Stimulated activated naive CD8-positive, alpha-beta T cell treated with anti-CD3 and anti-CD28 coated beads, Interleukin-15, Interleukin-2, amounts not matched to agents 100 U/mL and 50 U/mL, for 24 hours (primary cell): ENCODE data around the gene STX3.

Source experiments
- ATAC-seq: fragments of 150-1000 bp; cut with Tn5 transposase; one replicate; pipeline ENCODE4 v1.10.0; 2021
- DNase-seq: peaks from one replicate; pipeline ENCODE4 v3.0.0; 2021

STX3 gene

DNA sequence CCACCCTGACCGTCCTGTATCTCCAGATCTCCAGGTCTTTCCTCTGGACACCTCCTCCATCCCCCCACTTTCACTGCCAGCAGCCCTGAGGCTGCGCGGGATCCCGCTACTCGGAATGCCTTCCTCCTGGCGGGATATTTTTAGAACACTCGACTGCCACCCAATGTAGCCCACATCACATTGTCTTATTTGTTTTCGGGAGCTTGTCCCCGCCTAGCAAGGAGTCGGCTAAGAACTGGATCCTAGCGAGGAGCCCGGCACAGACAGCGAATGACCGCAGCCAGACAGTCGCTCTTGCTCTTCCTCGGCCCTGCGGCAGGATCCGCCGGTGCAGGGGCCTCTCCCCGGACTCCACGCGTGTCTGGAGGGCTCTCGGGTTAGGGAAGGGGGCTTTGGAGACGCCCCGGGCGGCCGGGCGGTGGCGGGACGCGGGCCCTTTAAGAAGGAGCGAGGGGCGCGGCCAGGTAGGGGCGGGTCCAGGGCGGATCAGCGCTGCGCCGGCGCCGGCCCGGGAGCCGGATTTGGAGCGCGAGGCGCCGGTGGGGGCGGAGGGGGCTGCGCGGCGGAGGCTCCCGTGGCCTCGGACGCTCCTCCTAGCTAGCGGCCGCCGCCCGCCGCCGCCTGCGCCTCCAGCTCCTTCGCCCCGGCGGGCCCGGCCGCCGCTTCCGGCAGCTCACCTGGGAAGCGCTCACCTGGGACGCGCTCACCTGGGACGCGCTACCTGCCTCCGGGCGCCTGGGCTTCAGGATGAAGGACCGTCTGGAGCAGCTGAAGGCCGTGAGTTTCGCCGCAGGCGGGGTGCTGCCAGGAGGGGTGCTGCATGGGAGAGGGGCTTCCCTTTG lies at the start of gene STX3:
Gene STX3 (plus strand): TSS at position 518 of the 842 bp plus-strand sequence. CDS start 230 bp downstream, at position 748.
- ATAC-seq, result peak; percentile 90
- peak; percentile 72 for DNase-seq

DNA sequence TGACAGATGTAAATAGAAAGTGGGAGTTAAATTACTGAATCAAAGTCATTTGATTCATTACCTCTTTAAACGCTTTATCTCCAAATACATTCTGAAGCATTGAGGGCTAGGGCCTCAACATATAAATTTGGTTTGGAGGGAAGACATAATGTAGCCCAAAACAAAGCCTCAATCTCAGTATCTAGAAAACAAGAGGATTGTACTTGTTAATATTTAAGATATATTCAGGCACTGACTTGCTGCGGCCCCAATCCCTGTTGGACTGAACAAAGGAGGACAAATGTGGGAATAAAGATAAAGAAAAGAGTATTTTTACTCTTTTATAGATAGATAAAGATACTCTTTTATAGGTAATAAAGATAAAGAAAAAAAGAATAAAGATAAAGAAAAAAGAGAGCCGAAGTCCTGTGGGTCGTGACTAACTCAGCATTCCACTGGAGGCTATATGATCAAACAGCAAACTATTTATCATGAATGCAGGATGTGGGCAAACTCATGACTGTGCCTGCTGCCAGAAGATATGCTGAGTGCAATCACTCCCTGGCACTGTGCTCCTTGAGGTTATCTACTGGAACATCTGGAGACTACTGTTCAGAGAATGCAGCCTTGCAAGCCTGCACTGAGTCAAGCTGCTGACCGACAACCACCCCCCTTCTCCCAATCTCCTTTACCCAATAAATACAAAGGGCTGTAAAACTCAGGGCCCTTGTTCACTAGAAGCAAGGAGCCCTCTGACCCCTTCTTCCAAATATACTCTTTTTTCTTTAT lies 48.5 kb upstream of the STX3 start:
- DNase-seq (no peak), ATAC-seq (no peak)

DNA sequence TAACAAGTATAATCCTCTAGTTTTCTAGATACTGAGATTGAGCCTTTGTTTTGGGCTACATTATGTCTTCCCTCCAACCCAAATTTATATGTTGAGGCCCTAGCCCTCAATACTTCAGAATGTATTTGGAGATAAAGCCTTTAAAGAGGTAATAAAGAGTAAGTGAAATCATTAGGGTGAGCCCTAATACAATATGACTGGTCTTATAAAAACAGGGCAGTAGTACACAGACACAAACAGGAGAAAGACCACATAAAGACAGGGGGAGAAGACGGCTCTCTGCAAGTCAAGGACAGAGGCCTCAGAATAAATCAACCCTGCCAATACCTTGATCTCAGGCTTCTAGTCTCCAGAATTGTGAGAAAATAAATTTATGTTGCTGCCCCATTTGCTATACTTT lies 47.8 kb upstream of the STX3 start:
- DNase-seq (no peak), ATAC-seq (no peak)

DNA sequence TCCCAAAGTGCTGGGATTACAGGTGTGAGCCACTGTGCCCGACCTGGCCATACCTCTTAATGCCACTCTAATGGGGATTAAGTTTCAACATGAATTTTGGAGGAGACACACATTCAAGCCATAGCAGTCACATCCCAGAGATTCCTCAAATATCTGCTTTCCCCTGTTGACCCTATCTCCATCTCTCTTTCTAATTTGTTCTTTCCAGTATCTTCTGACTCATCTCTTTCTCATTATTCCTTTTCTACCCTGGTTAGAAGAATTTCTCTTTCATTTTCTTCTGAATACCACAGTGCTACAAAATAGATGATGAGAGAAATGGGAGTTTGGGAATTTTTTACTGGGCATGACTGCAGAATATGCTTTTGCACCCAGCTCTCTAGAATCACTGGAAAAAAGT lies 46.6 kb upstream of the STX3 start:
- no peak for DNase-seq
- ATAC-seq, result no peak

DNA sequence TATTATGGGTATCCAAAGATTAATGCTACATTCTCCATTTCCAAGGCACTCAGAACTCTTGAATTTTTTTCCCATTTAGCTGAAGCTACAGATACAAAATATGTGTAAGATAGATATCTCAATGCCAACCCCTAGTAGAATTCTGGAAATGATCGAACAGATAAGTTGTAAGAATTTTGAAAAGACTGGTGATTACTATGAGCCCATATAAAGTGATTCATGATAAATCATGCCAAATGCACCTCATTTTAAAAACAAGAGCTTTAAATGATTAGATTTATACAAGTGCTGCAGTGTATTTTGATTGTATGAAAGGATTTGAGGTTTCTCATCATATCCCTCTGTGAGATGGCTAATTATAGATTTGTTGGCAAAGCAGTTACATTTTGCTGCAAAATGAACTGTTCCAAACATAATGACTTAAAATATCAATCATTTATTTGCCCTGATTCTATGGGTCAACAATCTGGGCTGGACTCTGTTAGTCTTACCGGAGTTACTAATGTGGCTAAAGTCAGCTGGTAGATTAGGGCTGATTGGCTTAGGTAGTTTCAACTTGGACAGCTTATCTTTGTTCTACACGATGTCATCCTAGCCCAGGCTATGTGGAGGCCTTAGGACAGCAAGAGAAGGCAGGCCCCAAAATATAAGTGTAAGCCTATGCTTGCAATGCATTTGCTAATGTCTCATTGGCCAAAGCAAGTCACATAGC lies 44.9 kb upstream of the STX3 start:
- ATAC-seq, result no peak
- DNase-seq, result no peak

DNA sequence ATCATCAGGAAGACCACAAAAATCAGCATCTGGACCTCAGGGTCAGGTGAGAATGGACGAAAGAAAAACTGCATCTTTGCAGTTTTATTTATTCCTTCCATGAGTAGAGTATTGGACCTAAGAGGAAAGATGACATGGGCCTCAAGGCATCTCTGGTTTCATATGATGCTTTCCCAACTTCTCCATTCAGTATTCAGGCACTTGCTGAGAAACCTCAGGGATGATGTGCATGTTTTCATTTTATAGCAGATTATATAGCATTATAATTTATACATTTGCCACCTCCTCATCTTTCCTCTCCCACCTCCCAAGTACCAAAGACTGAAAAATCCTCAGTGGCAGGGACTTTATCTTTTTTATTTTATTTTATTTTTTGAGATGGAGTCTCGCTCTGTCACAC lies 41.4 kb upstream of the STX3 start, which contains the start of gene OR10V1:
Gene OR10V1 (minus strand): TSS at position 101 of the 400 bp plus-strand sequence. CDS start 0 bp downstream, at position 101.
- no peak for DNase-seq
- no peak for ATAC-seq

DNA sequence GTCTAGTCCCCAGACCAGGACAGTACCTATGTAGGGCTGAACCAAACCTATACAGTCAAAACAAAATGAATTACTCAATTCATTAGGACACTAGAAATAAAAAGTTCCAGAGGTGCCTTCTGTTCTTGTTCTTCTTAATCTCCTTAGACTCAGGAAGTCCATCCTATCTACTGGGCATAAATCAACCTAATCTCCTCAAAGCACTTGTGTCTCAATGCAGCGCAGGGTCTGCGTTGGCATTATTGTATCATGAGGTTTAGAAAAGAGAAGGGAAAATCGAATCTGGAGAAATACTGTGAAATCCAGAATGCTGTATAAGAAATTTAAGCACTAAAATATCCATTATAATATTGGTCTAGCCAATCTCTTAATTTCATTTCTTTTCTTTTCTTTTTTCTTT lies 39.1 kb upstream of the STX3 start:
- no peak for DNase-seq
- ATAC-seq, result no peak

DNA sequence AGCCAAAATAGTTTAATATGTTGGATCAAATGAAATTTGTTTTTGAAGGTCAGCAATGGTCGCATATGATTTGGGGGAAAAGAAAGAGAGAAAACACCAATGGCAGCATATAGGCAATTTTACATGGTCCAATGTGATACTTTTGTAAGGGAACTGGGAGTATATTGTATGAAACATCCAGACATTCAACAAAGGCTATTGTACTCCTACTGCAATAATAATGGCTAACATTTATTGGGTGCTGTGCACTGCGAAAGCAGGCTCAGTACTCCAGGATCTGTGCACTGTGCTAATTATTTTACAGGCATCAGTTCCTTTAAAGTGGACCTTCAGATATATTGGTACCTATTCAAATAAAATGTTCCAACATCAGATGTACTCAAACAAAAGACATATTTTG lies 35.6 kb upstream of the STX3 start:
- ATAC-seq (no peak), DNase-seq (no peak)

DNA sequence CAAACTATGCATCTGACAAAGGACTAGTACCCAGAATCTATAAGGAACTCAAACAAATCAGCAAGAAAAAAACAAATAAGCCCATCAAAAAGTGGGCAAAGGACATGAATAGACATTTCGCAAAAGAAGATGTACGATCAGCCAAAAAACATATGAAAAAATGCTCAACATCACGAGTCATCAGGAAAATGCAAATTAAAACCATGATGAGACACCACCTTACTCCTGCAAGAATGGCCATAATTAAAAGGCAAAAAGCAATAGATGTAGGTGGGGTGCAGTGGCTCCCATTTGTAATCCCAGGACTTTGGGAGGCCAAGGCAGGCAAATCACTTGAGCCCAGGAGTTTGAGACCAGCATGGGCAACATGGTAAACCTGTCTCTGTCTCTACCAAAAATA lies 31.1 kb upstream of the STX3 start:
- DNase-seq, result no peak

DNA sequence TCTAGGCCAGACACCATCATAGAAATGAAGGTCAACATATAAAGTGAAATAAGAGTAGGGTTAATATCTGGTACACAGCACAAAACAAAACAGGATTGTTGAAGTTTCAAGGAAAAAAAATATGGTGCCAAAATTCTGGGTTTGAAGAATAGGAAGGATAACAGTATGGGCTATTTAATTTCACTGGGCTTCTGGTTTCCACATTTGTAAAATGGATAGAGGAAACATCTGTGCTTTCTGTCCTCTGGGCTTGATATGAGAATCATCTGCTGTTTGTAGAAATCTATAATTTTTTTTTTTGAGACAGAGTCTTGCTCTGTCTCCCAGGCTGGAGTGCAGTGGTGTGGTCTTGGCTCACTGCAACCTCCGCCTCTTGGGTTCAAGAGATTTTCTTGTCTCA lies 27.8 kb upstream of the STX3 start:
- DNase-seq, result no peak
- ATAC-seq, result no peak

More for the DNA sequence above, 31.1 kb upstream of the STX3 start:
- no peak for ATAC-seq

DNA sequence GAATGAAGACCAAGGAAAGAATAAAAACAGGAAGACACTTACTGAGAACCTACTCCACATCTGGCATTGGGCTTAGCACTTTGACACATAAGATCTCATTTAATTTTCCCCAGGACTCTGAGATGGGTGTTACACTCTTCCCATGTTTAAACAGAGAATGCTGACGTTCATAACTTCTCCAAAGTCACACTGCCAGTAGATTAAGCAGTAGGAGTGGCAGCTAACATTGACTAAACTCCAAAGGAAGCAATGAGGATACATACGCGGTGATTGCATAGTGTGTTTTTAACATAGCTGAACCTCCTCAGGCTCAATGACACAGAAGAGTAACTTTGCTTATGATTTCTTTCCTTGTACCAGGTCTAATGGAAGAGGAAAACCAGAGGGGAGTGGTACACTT lies 27.0 kb upstream of the STX3 start:
- DNase-seq, result no peak
- no peak for ATAC-seq

DNA sequence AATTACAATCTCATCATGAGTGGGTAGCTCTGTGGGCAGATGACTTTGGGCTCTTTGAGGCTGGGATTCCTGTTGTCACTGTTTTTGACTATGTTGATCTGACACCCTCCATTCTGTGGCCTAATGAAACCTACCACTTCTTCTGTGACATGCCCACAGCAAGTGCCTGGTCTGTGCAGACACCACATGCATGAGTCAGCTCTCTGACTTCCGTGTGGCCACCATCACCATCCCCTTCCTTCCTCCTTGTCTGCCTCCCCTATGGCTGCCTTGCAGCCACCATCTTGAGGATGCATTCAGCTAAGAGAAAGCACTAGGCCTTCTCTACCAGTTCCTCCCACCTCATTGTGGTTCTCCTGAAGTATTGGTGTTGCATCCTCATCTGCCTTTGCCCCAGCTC lies 26.3 kb upstream of the STX3 start:
- ATAC-seq, result peak; percentile 49
- peak; percentile 8 for DNase-seq

DNA sequence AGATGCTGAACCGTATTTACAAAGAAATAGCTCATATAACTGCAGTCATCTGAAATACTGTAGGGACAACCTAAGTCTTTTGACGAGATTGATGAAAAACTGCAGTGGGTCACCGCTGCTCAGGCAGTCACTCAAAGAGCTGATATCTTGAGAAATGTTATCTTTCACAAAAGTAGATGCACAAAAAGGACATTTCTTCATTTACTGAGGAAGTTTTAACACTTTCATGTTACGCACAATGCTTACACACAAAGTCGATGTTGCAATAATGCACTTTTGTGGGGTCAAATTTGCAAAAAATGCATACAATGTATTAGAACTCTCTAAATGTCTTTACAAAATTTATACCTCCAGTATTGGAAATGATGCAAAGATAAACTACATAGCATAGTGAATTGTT lies 25.3 kb upstream of the STX3 start:
- DNase-seq, result no peak
- no peak for ATAC-seq

DNA sequence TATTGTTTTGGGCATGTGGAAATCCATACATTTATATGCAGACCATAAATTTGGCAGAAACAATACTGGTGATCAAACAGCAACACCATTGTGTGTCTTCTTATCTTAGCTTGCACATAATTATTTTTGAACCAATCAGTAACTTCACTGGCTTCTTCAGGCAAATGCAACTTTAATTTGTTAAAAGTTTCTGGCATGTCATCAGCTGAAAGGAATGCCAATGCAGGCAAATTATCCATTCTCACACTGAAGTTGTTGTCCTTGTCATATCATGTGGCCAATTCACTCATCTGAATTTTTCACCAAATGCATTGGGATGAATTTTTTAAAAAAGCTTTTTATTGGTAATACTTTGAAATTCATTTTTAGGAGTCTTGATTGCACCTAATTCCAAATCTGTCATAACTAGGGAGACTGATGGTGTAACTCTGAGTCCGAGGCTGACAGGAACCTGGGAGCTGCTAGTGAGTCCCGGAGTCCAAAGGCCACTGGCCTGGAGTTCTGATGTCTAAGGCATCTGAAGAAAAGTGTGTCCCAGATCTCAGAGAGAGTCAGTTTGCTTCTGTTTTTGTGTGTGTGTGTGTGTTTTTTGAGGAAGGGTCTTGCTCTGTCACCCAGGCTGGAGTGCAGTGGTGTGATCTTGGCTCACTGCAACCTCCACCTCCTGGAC lies 24.1 kb upstream of the STX3 start:
- no peak for DNase-seq
- no peak for ATAC-seq

DNA sequence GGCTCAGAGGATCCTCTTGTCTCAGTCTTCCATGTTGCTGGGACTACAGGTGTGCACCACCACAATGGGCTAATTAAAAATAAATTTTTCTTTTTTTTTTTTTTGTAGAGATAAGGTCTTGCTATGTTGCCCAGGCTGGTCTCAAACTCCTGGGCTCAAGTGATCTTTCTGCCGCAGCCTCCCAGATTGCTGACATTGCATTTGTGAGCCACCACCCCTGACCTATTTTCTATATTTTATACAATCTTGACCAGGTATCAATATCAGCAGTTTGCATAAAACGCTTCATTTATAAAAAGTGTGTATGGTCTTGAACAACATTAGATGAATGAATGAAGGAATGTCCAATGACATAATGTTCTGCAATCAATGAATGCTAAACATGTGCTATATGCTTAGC lies 9.1 kb upstream of the STX3 start:
- no peak for ATAC-seq
- no peak for DNase-seq

DNA sequence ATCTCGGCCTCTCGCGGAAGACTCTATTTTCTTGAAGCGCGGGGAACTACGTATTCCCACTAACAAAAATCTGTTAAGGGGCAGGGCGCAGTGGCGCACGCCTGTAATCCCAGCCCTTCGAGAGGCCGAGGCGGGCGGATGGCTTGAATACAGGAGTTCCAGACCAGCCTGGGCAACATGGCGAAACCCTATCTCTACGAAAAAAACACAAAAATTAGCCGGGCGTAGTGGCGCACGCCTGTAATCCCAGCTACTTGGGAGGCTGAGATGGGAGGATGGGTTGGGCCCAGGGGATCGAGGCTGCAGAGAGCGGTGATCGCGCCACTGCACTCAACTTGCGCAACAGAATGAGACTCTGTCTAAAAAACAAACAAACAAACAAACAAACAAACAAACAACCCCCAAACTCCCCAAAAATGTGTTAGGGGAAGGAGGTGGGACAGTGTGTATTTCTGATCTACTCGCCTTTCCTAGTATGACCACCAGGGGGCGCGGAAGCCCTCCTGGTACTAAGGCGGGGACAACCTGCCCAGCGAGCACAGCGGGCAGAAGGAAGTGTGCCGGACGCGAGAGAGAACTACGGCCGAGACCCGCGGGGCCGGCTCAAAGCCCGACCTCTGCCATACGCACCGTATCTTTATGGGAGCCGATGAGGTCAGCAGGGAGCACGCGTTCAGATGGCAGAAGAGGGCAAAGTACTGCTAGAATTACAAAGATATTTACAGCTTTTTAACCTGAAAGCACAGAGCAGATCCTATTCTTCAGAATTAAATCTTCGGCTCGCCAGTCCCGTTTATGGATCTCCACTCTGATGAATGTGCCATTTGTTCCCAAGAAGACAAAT lies 1.3 kb upstream of the STX3 start:
- DNase-seq, result peak; percentile 88
- ATAC-seq, result peak; percentile 73

DNA sequence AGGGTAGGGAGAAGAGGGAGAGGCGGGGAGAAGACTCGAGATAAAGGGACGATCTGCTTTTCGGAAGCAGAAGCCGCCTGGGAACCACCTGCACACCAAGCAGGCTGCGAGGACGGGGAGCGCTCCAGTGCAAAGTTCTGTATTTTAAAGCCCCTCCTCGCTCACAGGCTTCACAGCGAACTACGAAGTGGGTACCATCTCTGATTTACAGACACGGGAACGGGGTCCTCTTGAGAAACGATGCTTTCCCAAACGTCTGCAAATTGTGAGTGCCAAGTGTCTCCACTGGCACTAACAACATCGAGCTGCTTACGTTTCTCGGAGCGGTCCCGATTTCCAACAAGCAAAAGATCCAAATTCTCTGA lies 700 bp upstream of the STX3 start:
- ATAC-seq (no peak), DNase-seq (peak; percentile 22)

DNA sequence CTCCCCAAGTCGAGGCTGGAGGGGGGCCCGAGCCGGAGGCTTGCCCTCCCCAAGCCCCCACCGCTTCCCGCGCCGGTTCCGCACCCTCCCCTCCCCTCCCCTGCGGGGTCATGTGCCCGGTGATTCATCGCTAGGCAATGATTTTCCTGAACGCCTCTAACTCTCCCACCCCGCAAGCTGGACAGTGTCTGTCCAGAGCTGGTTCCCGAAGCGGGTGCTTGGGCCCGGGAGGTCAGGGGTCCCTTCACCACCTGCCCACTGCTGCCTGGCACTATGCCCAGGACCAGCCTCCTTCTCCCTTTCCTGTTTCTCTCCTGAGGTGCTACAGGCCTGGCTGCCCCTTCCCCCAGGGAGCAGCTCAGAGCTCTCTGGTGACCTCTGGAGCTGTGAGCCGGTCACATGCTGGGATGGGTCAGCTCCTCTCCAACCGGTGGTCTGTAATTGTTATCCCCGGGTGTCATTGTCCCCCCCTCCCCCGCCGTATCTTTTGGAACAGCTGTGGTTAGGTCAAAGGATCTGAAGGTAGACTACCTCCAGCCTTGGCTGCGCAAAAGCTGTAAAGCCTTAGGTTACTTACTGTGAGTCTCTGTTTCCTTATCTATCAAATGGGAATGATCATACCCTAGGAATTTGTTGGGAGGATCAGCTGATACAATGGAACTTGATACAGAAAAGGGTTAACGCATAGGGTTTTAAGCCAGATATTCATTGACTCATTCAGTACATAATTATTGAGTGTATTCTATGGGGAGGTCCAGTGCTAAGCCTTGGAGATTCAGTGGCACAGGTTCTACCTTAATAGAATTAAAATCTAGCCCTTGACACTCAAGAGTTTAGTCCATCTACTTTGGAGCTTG lies 753 bp downstream of the STX3 start:
- DNase-seq, result peak; percentile 50
- ATAC-seq, result peak; percentile 29

DNA sequence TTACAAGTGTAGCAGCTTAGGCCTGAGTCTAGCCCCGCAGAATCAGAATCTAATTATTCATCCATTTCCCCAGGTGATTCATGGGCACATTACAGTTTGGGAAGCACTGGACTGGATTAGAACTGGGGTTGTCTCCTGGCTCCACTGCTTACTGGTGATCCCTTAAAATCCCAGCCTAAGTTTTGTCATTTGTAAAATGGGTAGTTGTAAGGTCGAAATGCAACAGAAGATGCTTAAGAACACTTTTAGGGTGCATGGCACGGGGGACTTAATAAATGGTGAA lies 1.3 kb downstream of the STX3 start:
- ATAC-seq, result no peak

DNA sequence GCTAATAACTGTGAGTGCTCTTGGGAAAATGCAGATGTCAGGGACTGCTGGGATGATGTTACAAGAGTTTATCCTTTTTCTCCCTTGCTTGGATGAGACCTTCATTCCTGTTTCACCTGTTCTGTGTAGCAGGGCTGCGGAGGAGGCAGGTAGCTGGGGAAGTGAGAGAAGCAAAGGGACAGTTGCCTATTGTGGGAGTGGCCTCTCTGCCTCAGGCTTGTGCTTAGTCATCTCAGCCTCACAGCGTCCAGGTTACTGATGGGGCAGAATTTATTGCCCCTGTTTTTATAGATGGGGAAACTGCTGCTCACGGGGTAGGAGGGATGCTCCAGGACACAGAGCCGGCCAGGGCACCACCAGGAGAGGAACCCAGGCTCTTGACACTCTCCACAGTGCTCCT lies 1.7 kb downstream of the STX3 start:
- DNase-seq, result no peak
- no peak for ATAC-seq

More for the DNA sequence above, 1.3 kb downstream of the STX3 start:
- DNase-seq, result no peak
